ENCODE data around the gene LDLRAD4. TPM values are rescaled to one million over a fixed set of nuclear protein-coding genes. Genes with fewer than 3 reads are reported as not detected.

LDLRAD4 gene
- polyA plus RNA-seq, 4 donors, result 2.7 to 17.6 (median 7.0) TPM

GRCh38 chr18:13225261-13225660, 6.7 kb downstream of the LDLRAD4 start:
- Histone ChIP-seq H3K27ac (ENCODE audit: low read depth in 1 of 3, low read length in 2 of 3) (no peak overlapping the region), H3K4me3 (ENCODE audit: low read depth in 1 of 3, low read length in 3 of 3) (no peak overlapping the region), H3K36me3 (ENCODE audit: control insufficient read depth in 3 of 3, insufficient read depth in 2 of 3, low read depth in 1 of 3, low read length in 3 of 3) (peaks cover 0 to 5% (median 0%) of the 10 kb centered on the region in 3 donors), H3K9me3 (ENCODE audit: control insufficient read depth in 2 of 2, insufficient read depth in 1 of 2, low read depth in 1 of 2, low read length in 1 of 2) (no peaks in the 10 kb centered on the region), H3K27me3 (ENCODE audit: control insufficient read depth in 3 of 3, insufficient read depth in 3 of 3, low read length in 3 of 3) (peaks cover 0 to 6% (median 0%) of the 10 kb centered on the region in 3 donors), H3K4me1 (ENCODE audit: control insufficient read depth in 3 of 3, insufficient read depth in 2 of 3, low read depth in 1 of 3, low read length in 2 of 3) (peaks cover 8 to 9% (median 8%) of the 10 kb centered on the region in 3 donors)
- 85 to 91% (median 88%) methylated on average over 5 of the region's 5 CpGs for WGBS, 3 donors
- FAIRE-seq (no peak), DNase-seq (no peak)

DNA sequence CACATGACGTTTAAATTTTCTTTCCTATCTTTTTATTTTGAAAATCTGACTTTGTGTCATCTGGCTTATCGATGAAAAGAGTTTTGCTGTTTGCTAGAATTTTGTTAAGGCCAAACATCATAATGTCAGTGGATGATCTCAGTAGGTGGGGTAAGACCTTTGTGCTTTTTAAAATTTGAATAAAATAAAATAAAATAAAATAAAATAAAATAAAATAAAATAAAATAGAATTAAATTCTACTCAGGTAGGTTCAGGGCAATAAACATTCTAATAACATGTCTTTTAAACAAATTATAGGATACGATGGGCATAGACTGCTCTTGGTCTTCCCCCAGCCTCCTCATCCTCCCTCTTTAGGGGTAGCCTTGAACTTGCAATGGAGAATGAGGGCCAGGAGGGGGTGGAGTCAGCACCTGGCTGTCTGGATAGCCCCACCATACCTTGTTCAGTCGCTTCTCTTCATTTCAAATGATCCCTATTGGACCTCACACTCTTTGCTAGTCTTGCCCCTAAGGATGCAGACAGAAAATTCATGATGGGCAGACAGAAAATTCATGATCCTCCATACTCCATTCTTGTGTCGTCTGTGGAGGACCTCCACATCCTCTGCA, 8.1 kb downstream of the LDLRAD4 start:
- peaks cover 3 to 8% (median 5%) of the 10 kb centered on the region in 3 donors for H3K4me1 ChIP-seq (ENCODE audit: control insufficient read depth in 3 of 3, insufficient read depth in 2 of 3, low read depth in 1 of 3, low read length in 2 of 3)
- 91 to 93% (median 93%) methylated on average over 5 of the region's 5 CpGs for WGBS, 3 donors
- no peaks in the 10 kb centered on the region for H3K9me3 ChIP-seq (ENCODE audit: control insufficient read depth in 2 of 2, insufficient read depth in 1 of 2, low read depth in 1 of 2, low read length in 1 of 2)
- DNase-seq (no peak), FAIRE-seq (no peak)
- peaks cover 0 to 5% (median 0%) of the 10 kb centered on the region in 3 donors for H3K36me3 ChIP-seq (ENCODE audit: control insufficient read depth in 3 of 3, insufficient read depth in 2 of 3, low read depth in 1 of 3, low read length in 3 of 3)
- no peak overlapping the region for H3K27ac ChIP-seq (ENCODE audit: low read depth in 1 of 3, low read length in 2 of 3)
- no peak overlapping the region for H3K4me3 ChIP-seq (ENCODE audit: low read depth in 1 of 3, low read length in 3 of 3)
- no peaks in the 10 kb centered on the region for H3K27me3 ChIP-seq (ENCODE audit: control insufficient read depth in 3 of 3, insufficient read depth in 3 of 3, low read length in 3 of 3)

DNA sequence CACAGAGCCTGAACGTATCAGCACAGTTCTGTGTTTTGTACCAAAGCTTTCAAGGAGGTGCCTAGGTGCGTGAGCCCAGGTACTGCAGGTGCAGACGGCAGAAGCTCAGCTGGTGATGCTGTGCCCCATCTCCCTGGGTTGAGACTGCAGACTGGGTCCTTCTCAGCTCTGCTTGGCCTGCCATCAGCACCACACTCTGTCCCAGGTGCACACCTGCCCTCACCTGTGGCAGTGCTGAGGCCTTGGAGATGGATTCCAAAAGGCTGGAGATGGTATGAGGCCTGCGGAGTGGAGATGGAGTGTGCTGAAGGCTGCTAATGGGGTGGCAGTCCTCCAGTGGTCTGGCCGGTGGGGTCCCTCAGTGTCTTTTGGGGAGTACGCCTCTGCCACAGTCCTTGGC, 9.3 kb downstream of the LDLRAD4 start:
- H3K27ac ChIP-seq (ENCODE audit: low read depth in 1 of 3, low read length in 2 of 3), result no peak overlapping the region
- H3K36me3 ChIP-seq (ENCODE audit: control insufficient read depth in 3 of 3, insufficient read depth in 2 of 3, low read depth in 1 of 3, low read length in 3 of 3), result peaks cover 0 to 5% (median 0%) of the 10 kb centered on the region in 3 donors
- no peak overlapping the region for H3K4me3 ChIP-seq (ENCODE audit: low read depth in 1 of 3, low read length in 3 of 3)
- 93 to 97% (median 95%) methylated on average over 6 of the region's 6 CpGs for WGBS, 3 donors
- no peaks in the 10 kb centered on the region for H3K9me3 ChIP-seq (ENCODE audit: control insufficient read depth in 2 of 2, insufficient read depth in 1 of 2, low read depth in 1 of 2, low read length in 1 of 2)
- no peaks in the 10 kb centered on the region for H3K27me3 ChIP-seq (ENCODE audit: control insufficient read depth in 3 of 3, insufficient read depth in 3 of 3, low read length in 3 of 3)
- FAIRE-seq (no peak), DNase-seq (no peak)
- H3K4me1 ChIP-seq (ENCODE audit: control insufficient read depth in 3 of 3, insufficient read depth in 2 of 3, low read depth in 1 of 3, low read length in 2 of 3), result peaks cover 0 to 8% (median 1%) of the 10 kb centered on the region in 3 donors

DNA sequence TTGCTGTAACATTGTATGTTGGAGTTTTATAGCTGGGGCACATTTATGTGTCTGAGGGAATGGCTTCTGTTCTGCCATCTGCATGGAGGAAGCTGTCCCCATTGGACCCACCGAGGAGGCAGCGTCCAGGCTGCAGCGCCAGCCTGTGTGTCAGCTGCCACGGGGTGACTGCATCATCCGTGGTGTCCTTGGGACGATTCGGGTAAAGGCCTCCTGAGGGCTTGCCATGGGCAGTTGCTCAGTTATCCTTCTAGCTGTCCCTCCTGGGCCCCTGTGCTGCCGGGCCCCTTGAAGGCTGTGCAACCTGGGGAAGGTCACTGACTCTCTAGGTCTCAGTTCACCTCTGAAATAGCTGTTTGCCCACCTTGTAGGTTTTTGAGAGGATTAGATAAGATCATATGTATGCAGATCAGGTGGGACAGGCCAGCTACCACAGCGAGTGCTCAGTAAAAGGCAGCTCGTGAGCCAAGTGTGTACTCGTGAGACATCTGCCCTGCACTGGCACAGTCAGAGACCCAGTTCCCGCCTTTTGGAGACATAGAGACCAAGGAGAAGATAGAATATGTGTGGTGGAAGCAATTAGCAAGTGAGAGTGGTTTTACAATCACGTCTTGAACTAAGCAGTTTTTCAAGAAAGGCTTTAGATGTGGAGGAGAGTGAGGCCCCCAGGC, 10.6 kb downstream of the LDLRAD4 start:
- no peak for FAIRE-seq
- DNase-seq, result no peak
- 79 to 89% (median 81%) methylated on average over 13 of the region's 13 CpGs for WGBS, 3 donors
- Histone ChIP-seq H3K27me3 (ENCODE audit: control insufficient read depth in 3 of 3, insufficient read depth in 3 of 3, low read length in 3 of 3) (no peaks in the 10 kb centered on the region), H3K4me1 (ENCODE audit: control insufficient read depth in 3 of 3, insufficient read depth in 2 of 3, low read depth in 1 of 3, low read length in 2 of 3) (no peaks in the 10 kb centered on the region), H3K27ac (ENCODE audit: low read depth in 1 of 3, low read length in 2 of 3) (no peak overlapping the region), H3K36me3 (ENCODE audit: control insufficient read depth in 3 of 3, insufficient read depth in 2 of 3, low read depth in 1 of 3, low read length in 3 of 3) (peaks cover 0 to 3% (median 0%) of the 10 kb centered on the region in 3 donors), H3K9me3 (ENCODE audit: control insufficient read depth in 2 of 2, insufficient read depth in 1 of 2, low read depth in 1 of 2, low read length in 1 of 2) (no peaks in the 10 kb centered on the region), H3K4me3 (ENCODE audit: low read depth in 1 of 3, low read length in 3 of 3) (no peak overlapping the region)

DNA sequence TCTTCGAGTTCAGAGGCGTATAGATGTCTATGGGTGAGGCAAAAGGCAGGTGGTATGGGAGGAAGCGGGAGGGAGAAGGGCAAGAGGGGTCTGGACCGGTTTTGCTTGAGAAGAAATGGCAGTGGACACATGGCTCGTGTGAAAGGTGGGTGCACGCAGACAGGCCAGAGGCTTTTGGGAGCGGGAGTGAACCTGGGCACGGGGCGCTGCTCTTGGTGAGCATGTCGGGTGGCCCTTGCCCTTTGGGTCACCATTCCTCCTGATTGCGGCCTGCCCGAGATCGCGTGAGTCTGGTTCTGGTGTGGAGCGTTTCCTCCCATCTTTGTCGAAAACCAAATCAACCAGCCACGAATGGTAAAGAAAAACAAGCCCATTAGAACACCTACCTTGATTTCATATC, 12.6 kb downstream of the LDLRAD4 start:
- Histone ChIP-seq H3K4me1 (ENCODE audit: control insufficient read depth in 3 of 3, insufficient read depth in 2 of 3, low read depth in 1 of 3, low read length in 2 of 3) (no peaks in the 10 kb centered on the region), H3K27ac (ENCODE audit: low read depth in 1 of 3, low read length in 2 of 3) (no peak overlapping the region), H3K9me3 (ENCODE audit: control insufficient read depth in 2 of 2, insufficient read depth in 1 of 2, low read depth in 1 of 2, low read length in 1 of 2) (no peaks in the 10 kb centered on the region), H3K4me3 (ENCODE audit: low read depth in 1 of 3, low read length in 3 of 3) (no peak overlapping the region), H3K36me3 (ENCODE audit: control insufficient read depth in 3 of 3, insufficient read depth in 2 of 3, low read depth in 1 of 3, low read length in 3 of 3) (no peaks in the 10 kb centered on the region), H3K27me3 (ENCODE audit: control insufficient read depth in 3 of 3, insufficient read depth in 3 of 3, low read length in 3 of 3) (no peaks in the 10 kb centered on the region)
- 92 to 95% (median 92%) methylated on average over 17 of the region's 17 CpGs for WGBS, 3 donors
- DNase-seq (no peak), FAIRE-seq (no peak)

- FAIRE-seq (no peak), DNase-seq (no peak)
- 82 to 91% (median 91%) methylated on average over 37 of the region's 37 CpGs for WGBS, 3 donors
Measured at GRCh38 chr18:13232086-13232917, 13.7 kb downstream of the LDLRAD4 start.

GRCh38 chr18:13232971-13233786, 14.6 kb downstream of the LDLRAD4 start:
- Histone ChIP-seq H3K27me3 (ENCODE audit: control insufficient read depth in 3 of 3, insufficient read depth in 3 of 3, low read length in 3 of 3) (no peaks in the 10 kb centered on the region), H3K4me1 (ENCODE audit: control insufficient read depth in 3 of 3, insufficient read depth in 2 of 3, low read depth in 1 of 3, low read length in 2 of 3) (no peaks in the 10 kb centered on the region), H3K27ac (ENCODE audit: low read depth in 1 of 3, low read length in 2 of 3) (no peak overlapping the region), H3K4me3 (ENCODE audit: low read depth in 1 of 3, low read length in 3 of 3) (no peak overlapping the region), H3K36me3 (ENCODE audit: control insufficient read depth in 3 of 3, insufficient read depth in 2 of 3, low read depth in 1 of 3, low read length in 3 of 3) (no peaks in the 10 kb centered on the region), H3K9me3 (ENCODE audit: control insufficient read depth in 2 of 2, insufficient read depth in 1 of 2, low read depth in 1 of 2, low read length in 1 of 2) (no peaks in the 10 kb centered on the region)
- WGBS, 3 donors, result 90% methylated on average over 19 of the region's 19 CpGs
- FAIRE-seq, result no peak
- DNase-seq, result no peak

More at GRCh38 chr18:13232086-13232917, 13.7 kb downstream of the LDLRAD4 start:
- no peaks in the 10 kb centered on the region for H3K36me3 ChIP-seq (ENCODE audit: control insufficient read depth in 3 of 3, insufficient read depth in 2 of 3, low read depth in 1 of 3, low read length in 3 of 3)
- no peaks in the 10 kb centered on the region for H3K9me3 ChIP-seq (ENCODE audit: control insufficient read depth in 2 of 2, insufficient read depth in 1 of 2, low read depth in 1 of 2, low read length in 1 of 2)
- H3K4me3 ChIP-seq (ENCODE audit: low read depth in 1 of 3, low read length in 3 of 3), result no peak overlapping the region
- no peaks in the 10 kb centered on the region for H3K4me1 ChIP-seq (ENCODE audit: control insufficient read depth in 3 of 3, insufficient read depth in 2 of 3, low read depth in 1 of 3, low read length in 2 of 3)
- no peak overlapping the region for H3K27ac ChIP-seq (ENCODE audit: low read depth in 1 of 3, low read length in 2 of 3)
- H3K27me3 ChIP-seq (ENCODE audit: control insufficient read depth in 3 of 3, insufficient read depth in 3 of 3, low read length in 3 of 3), result no peaks in the 10 kb centered on the region

Measured in small intestine (tissue), 7 donors.